Measurements from ENCODE around the gene MAP7. TPM values are rescaled to one million over a fixed set of nuclear protein-coding genes. Genes with fewer than 3 reads are reported as not detected.

The MAP7 gene
- total RNA-seq, 4 donors from 2014 or later: 16.5 to 47.1 (median 38.8) TPM

DNA sequence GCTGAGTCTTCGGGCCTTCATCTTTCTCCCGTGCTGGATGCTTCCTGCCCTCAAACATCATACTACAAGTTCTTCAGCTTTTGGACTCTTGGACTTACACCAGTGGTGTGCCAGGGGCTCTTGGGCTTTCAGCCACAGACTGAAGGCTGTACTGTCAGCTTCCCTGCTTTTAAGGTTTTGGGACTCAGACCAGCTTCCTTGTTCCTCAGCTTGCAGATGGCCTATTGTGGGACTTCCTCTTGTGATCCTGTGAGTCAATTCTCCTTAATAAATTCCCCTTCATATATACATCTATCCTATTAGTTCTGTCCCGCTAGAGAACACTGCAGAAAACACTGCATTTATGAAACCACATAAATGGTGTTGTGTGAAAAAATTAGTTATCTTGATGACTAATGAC is 246.7 kb downstream of the MAP7 start:
- Histone ChIP-seq H3K4me3 (no peak overlapping the region), H3K27me3 (no peaks in the 10 kb centered on the region), H3K9me3 (no peaks in the 10 kb centered on the region), H3K27ac (no peak overlapping the region), H3K4me1 (no peaks in the 10 kb centered on the region), H3K36me3 (no peaks in the 10 kb centered on the region)
- TF ChIP-seq, protein P1, sequence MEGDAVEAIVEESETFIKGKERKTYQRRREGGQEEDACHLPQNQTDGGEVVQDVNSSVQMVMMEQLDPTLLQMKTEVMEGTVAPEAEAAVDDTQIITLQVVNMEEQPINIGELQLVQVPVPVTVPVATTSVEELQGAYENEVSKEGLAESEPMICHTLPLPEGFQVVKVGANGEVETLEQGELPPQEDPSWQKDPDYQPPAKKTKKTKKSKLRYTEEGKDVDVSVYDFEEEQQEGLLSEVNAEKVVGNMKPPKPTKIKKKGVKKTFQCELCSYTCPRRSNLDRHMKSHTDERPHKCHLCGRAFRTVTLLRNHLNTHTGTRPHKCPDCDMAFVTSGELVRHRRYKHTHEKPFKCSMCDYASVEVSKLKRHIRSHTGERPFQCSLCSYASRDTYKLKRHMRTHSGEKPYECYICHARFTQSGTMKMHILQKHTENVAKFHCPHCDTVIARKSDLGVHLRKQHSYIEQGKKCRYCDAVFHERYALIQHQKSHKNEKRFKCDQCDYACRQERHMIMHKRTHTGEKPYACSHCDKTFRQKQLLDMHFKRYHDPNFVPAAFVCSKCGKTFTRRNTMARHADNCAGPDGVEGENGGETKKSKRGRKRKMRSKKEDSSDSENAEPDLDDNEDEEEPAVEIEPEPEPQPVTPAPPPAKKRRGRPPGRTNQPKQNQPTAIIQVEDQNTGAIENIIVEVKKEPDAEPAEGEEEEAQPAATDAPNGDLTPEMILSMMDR (IDR thresholded peaks at IDR 0.05): no peak
- no peak for TF ChIP-seq POLR2A (IDR thresholded peaks at IDR 0.05)
- no peak for DNase-seq

DNA sequence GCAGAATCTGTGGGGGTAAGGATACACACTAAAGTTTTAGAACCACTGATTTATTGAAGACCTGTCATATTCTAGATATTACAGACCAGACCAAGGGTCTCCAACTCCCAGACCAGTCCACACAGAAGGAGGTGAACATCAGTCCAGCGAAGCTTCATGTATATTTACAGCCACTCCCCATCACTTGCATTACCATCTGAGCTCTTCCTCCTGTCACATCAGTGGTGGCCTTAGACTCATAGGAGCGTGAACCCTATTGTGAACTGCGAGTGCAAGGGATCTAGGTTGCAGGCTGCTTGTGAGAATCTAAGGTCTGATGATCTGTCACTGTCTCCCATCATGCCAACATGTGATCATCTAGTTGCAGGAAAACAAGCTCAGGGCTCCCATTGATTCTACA is 255.6 kb downstream of the MAP7 start:
- no peak for DNase-seq
- H3K27ac ChIP-seq: no peak overlapping the region
- no peak for TF ChIP-seq POLR2A (IDR thresholded peaks at IDR 0.05)
- TF ChIP-seq, protein P1 (IDR thresholded peaks at IDR 0.05): no peak

More for the DNA sequence above, 255.6 kb downstream of the MAP7 start:
- no peaks in the 10 kb centered on the region for H3K36me3 ChIP-seq
- peaks cover 0 to 7% (median 0%) of the 10 kb centered on the region in 4 donors for H3K4me1 ChIP-seq
- H3K9me3 ChIP-seq: no peaks in the 10 kb centered on the region
- no peak overlapping the region for H3K4me3 ChIP-seq
- H3K27me3 ChIP-seq: no peaks in the 10 kb centered on the region

Small RNA genes lying within 50 kb of the gene (small RNA-seq; reads per million reads assigned to genes)
- gene AL023284.1 (0 reads per million in 2 donors), gene NDUFS5P1 (0 reads per million in 2 donors)

Other genes with a start within 250 kb of the MAP7 start
- 10 to 100 TPM; 14.2 to 46.2 (median 23.2) TPM for gene MAP3K5, start 242.1 kb upstream of the MAP7 start, total RNA-seq

Measured in Peyer's patch (tissue), 4 donors.